GDM1 (cell line): ENCODE results near the gene GMPPB.
"Not testable (repeated sequence)": the region's sequence is repeated elsewhere in the genome, so short reads cannot be mapped to it uniquely, and the experiment has no call there.

Experiments
- DNase-seq: peaks from one replicate; lab custom pipeline; 2025; lab: John Stamatoyannopoulos, UW

Gene GMPPB

DNA sequence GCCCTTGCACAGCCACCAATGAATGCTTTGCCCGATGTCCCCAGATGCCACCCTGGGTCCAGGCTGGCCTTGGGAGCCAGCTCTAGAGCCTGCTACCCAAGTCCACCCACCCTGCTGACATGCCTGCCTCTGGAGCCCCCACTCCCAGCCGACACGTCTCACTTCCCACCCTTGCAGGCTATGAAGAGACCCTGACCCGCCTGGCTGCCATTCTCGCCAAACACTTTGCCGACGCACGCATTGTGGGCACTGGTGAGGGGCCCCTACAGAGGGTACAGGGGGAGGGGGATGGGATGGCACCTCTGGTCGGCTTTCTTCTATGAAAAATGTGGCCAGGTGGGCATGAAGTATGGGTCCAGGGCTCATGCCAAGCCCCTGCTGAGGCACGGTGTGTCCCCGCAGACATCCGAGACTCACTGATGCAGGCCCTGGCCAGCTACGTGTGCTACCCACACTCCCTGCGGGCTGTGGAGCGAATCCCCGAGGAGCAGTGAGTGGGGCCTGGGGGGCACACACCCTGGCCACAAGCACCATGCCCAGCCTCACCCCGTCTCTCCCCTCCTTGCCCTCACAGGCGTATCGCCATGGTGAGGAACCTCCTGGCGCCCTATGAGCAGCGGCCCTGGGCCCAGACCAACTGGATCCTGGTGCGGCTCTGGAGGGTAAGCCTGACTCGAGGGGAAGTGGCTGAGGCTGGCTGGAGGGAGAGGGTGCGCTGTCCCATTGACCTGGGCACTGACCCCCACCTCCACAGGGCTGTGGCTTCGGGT, 10.2 kb downstream of the GMPPB start:
- DNase-seq, result no peak

DNA sequence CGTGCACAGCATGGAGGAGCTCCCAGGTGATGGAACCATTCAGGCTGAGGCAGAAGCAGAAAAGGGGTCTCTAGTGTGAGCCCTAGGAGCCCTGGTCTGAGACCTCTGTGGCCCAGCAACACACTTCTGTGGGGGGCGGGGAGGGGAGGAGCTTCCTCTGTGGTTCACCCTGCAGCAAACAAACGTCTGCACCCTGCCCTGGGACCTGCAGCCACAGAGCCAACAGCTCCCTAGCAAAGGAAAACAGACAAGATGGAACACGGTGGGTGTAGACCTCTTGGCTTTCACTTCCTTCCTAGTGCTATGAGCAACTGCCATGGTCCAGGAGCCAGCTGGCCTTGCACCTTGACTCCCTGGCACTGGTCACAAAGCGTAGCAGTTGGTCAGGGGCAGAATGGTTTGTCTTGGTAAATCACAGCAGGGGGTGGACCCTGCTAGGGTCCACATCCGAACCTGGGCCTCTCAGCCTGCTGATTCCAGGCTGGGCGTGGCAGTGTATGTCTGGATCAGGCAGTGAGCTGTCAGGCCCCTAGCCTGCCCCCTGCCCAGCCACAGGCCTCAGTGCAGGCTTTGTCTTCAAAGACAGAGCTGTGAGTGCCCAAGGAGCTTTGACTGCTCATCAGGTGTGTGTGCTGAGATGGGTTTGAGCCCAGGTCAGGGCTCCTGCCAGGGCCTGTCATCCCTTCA, 11.0 kb downstream of the GMPPB start:
- DNase-seq, result no peak

DNA sequence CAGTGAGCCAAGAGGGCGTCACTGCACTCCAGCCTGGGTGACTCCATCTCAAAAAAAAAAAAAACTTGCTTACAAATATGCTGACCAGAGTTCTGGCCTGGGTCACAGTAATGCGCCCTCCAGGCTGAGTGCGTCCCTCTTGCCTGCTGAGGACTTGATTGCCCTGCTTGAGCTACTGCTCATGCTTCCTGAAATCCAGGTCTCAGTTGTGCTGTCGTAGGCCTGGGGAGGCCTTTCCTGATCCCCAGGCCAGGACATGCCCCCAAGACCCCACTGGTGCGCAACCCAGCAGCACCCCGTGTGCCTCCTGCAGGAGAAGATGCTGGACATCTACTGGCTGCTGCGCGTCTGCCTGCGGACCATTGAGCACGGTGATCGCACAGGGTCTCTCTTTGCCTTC, 11.6 kb downstream of the GMPPB start:
- no peak for DNase-seq

DNA sequence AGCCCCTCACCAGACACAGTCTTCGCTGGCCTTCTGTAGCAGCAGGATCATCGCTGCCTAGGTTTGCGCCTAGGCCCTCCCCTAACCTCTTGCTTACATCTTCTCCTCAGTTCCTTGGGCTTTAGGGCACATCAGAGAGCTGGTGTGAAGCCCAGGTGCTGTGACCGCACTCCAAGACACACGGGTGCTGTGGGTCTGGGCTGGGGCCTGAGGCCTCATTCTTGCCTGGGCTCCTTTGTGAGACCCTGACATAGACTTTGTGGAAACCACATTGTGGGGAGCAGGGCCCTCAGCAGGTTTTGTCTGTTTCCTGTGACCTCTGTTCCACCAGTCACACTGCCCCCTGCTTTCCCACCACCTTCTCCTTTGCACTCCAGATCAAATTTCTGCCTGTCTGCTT, 12.3 kb downstream of the GMPPB start:
- DNase-seq, result no peak

DNA sequence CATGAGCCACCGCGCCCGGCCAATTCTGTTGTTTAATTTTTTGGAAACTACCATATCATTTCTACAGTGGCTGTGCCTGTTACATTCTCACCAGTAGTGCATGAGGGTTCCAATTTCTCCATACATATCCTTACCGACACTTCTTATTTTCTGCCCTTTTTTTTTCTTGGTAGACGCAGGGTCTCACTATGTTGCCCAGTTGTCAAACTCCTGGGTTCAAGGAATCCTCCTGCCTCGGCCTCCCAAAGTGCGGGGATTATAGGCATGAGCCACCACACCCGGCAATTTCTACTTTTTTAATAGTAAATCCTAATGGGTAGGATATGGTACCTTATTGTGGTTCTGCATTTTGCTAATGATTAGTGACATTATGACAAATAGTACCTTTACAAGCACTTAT, 13.9 kb downstream of the GMPPB start:
- no peak for DNase-seq

DNA sequence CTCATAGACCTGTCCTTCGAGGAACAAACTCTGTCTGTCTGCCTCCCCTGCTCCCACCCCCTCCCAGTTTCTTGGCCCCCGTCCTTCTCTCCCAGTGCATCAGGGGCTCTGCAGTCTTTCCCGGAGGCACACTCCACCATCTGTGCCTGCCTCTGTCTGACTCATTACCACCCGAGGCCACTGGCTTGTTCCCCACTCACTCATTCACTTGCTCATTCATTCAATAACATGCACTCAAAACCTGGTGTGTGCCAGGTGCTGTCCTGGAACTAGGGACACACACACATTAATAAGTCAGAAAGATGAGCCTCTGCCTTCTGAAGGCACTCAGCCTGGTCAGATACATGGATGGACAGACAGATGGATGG, 16.7 kb downstream of the GMPPB start:
- no peak for DNase-seq

DNA sequence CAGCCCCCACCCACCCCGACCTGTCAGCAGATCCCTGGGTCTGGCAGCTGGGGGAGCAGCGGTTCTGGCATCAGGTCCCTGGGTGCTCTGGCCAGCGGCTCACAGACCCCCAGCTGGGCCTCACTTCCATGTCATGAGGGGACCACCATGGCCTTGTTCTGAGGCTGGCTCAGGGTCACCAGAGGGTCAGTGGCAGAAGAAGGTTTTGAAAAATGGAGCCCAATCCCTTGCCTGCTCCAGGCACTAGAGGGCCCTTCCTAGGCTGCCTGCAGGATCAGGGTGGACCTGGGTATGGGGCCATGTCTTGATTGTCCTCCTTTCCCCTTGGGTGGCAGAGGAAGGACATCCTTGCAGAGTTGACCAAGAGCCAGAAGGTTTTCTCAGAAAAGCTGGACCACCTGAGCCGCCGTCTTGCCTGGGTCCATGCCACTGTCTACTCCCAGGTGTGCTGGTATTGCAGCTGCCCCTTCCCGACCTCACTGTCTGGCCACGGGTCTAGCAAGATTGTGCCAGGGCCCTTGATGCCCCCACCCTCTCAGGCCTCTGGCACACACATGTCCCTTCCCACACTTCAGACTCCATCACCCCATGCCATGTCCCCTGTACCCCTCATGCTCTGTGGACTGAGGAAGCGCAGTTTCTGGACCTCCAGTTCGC, 17.2 kb downstream of the GMPPB start:
- no peak for DNase-seq

DNA sequence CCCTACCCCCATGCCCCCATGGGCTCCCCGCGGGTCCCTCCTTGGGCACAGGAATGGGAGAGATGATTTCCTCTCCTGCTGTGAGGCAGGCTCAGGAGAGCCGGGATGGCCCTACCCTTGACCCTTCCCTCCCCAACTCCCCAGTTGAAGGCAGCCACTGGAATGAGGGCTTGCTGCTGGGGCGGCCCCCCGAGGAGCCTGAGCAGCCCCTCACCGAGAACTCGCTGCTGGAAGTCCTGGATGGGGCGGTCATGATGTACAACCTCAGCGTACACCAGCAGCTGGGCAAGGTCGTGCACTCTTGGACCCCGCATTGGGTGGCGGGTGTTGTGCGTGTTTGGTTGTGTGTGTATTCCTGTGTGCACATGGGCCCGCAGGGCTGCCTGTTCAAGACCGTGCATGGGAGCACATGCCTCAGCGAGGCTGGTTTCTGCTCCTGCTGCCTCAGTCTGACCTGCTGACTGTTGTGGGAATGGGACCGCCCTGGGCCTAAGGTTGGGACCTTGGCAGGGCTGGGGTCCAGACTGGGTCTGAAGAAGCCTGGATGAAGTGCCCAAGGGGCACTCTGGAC, 18.3 kb downstream of the GMPPB start:
- no peak for DNase-seq

DNA sequence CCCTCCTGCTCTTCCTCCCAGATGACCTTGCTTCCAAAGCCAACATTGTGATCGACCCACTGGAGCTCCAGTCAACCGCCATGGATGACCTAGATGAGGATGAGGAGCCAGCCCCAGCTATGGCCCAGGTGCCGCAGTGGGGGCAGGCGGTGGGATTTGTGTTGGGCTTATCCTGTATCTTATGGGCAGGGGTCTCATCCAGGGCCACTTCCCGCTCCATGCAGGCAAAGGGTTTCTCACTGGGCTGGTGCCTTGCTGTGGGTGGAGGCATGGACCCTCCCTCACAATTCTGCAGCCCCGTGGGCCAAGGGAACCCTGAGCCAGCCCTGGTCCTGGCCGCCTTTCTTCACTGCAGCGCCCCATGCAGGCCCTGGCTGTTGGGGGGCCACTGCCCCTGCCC, 19.1 kb downstream of the GMPPB start:
- DNase-seq, result no peak

DNA sequence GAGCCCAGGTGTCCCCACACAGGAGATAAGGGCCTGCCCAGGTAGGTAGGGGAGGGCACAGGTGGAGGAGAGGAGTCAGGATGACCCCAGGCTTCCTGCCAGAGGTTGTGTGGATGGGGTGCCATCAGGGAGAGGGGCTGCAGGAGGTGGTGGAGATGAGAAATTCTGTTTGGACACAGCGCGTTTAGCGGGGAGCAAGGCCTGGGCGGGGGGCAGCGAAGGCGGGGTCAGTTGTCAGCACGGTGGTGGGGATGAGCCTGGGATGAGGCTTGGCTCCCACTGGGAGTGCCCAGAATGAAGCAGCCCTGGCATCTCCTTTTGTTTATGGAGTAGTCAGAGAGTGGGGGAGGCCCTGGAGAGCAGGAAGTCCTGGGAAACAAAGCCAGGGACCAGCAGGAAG, 19.8 kb downstream of the GMPPB start:
- no peak for DNase-seq

DNA sequence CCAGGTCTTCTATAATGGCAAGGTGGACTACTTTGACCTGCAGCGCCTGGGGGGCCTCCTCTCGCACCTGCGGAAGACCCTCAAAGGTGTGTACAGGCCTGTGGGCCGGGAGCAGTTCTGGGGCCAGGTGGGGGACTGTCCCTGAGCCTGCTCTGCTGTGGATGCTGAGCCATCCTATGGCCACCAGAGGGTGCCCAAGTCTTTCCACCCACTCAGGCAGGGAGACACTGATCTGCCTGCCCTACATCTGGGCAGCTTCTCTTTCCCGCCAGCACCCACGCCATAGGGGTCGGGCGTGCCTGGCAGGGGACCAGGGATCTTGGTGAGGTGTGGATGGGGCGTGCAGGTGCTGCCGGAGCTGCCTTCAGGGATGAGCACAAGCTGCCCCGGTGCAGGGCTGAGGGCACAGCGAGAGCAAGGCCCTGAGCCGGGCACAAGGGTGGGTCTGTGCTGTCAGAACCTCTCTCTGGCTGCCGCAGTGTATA, 20.3 kb downstream of the GMPPB start:
- DNase-seq, result peak; percentile 64

DNA sequence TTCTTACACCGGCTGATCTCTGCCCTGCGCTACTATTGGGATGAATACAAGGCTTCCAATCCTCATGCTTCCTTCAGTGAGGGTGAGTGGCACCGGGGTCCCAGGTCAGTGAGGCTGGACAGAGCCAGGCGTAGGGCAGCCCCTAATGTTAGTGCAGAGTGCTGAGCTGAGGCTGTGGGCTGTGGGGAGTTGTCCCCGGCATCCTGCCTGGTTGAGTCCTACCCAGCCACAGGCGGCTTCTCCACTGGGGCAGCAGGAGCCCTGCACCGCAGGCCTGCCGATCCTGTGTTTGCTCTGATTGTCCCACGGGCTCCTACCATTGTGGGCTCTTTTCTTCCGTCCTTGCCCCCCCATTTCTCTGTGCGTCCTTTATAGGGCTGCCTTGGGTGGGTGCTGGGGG, 21.1 kb downstream of the GMPPB start:
- no peak for DNase-seq

DNA sequence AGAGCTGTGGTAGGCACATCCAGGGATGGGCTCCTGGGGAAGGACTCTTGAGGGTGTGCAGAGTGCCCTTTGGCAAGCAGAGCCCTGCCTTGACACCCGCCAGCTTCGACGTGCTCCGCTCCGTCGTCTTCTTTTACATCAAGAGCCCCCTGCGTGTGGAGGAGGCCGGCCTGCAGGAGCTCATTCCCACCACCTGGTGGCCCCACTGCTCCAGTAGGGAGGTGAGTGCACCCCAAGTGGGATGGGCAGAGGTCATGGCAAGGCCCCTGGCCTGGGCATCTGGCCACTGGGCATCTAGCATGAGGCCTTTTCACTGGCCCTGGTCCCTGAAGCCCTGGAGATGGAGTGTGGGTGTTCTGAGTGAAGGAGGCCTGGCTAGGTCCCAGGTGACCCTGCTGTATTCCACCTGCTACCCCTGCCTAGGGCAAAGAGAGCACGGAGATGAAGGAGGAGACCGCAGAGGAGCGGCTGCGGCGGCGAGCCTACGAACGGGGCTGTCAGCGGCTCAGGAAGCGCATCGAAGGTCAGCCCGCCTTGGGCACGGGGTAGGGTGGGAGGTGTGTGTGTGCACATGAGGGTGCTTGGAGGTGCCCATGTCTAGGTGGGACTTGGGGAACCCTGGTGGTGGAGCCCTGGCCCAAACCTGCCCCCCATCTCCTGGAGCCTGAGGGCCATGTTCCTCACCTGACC, 22.2 kb downstream of the GMPPB start:
- no peak for DNase-seq

DNA sequence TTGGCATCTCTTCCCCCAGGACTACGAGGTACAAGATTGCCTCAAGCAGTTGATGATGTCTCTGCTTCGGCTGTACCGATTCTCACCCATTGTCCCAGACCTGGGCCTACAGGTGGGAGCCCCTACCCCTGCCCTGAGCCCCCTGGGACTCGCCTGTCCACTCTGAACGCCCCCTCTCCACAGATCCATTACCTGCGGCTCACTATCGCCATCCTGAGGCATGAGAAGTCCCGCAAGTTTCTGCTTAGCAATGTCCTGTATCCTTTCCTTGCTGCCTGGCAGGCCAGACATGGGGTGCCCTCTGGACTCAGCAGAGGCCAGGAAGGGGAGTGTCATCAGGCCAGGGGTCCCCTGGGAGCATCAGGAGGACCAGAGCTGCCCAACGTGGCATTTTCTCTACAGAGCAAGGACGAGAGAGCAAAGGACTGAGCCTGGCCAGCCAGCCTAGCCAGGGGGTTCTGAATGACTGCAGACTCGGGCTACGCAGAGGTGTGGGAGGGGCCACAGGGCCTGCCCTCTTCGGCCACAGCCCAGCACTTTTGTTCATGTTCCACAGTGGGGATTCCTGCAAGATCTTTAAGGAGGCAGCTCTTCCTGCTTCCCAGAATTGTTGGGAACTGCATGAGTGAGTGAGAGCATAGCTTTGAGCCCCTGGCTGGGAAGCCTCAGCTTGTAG, 23.2 kb downstream of the GMPPB start:
- DNase-seq, result no peak

DNA sequence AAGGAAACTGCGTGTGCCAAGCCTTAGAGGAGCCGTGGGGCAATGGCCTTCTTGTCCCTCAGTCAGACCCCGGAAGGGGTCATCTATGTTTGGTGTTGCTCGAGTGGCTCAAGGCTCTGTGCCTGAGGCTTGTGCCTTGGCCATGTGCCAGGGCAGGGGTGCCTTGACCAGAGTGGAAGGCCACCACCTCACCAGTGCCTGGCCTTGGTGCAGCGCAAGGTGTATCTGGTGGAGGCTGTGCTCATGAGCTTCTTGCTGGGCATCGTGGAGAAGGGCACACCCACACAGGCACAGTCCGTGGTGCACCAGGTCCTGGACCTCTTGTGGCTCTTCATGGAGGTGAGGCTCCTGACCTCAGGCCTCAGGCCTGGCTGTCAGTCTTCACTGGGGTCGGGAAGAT, 23.7 kb downstream of the GMPPB start:
- no peak for DNase-seq

DNA sequence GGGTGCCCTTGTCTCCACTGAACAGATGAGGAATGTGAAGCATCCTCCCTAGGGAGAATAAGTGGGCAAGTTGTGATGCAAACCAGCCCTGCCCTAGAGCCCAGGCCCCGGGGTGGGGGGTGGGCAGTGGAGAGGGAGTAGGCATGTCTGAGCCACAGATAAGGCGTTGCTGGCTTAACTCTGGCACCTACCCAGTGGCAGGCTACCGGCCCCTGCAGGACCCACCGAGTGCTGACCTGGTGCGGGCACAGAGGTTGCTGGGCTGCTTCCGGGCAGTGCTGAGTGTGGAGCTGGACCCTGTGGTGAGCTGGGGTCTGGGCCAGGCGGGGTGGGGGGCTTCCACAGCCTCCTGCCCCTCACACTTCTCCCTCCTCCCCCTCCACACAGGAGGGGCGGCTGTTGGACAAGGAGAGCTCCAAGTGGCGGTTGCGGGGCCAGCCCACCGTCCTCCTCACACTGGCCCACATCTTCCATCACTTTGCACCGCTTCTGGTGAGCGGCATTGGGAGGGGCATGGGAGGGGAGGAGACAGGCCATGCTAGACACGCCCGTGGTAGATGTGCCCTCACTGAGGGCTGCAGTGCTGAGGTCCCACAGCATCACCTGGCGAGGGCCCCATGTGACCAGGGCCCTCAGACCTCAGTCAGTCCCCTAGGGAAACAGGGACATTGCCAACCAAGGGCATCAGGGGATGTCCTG, 24.3 kb downstream of the GMPPB start:
- DNase-seq, result no peak

DNA sequence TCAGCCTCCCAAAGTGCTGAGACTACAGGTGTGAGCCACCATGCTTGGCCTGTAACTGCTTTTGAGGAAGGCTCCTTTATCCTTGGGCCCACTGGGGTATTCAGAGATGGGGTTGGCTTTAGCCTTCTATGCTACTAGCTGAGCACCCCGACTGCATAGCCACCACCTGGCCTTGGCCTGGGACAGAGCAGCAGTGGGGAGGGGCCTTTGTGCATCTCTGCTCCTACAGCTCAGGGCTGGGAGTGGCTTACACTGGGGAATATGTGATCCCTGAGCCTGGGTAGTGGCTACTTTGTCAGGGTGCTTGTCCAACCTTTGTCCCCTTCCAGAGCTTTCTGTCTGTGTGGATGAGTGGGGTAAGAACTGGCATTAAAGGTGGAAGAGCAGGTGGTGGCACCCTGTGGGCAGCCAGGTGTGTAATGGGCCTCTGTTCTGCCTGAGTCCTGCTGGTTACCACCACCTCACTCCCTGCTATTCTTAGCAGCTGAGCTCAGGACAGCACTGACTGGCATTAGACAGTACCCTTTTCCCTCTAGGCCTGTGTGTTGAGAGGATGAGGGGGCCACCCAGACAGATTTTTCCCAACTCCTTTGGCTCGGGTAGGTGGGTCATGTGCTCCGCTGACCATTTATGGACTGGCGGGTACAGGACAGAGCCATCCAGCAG, 28.3 kb downstream of the GMPPB start:
- not testable (repeated sequence) for DNase-seq

DNA sequence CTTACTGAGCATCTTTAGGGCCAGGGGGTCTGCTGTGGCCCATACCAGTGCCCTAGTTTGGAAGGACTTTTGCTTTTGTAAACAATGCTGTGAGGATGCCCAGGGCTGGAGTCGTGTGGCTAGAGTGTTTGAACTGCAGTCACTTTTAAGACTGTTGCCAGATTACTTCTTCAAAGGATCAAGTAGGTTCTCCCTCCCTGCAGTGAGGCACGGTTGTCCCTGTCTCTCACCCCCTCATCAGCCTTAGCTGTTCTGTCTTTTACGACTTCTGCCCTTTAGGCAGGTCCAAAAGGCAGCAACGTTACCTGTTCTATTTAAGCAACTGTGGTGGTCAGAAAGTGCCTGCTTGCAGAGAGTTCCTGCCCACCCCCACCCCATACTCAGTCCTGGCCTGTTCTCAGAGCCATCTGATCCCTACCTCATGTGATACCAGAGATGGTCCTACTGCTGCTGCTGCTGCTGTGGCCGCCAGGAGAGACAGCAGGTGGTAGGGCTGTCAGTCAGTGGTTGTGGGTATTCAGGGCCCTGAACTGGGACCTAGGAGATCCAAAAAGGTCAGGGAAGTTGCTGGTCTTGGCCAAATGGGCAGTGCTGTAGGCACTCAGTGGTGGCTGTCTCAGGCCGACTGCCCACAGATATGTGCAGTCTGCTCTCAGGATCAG, 29.2 kb downstream of the GMPPB start:
- DNase-seq, result not testable (repeated sequence)

DNA sequence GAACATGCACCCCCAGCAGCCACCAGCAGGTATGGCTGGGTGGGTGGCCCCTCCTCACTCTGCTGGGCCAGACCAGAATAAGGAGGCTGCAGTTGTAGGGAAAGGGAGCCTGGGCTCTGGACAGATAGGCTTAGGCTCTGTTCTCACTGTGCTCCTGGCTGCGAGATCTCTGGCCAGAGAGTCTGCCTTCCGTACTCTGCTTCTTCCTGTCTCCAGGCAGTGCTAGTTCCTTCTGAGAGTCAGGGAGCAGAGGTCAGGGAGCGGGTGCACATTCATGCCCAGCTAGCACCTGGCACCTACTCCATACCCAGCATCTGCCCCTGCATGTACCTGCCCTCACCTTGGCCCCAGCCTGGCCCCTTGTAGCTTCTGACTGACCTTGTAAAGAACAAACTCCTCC, 32.3 kb downstream of the GMPPB start:
- DNase-seq, result not testable (repeated sequence)

DNA sequence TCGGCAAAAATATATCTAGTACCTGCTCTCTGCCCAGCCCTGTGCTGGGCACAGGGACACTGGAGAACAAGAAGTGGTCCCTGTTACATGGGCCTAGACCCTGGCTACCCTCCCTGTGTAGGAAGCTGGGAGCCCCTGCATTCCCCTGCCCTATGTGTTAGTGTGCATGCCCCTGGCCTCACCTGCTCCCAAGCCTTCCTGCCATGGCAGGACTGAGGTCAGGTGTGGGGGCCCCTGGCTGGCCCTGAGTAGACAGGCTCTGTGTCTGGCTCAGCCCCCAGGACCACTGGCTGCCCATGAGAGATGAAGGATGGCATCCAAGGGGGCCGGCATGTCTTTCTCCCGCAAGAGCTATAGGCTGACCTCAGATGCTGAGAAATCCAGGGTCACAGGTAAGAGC, 32.9 kb downstream of the GMPPB start:
- DNase-seq, result not testable (repeated sequence)
